ENCODE results near the gene HIPK2.

The HIPK2 gene

DNA sequence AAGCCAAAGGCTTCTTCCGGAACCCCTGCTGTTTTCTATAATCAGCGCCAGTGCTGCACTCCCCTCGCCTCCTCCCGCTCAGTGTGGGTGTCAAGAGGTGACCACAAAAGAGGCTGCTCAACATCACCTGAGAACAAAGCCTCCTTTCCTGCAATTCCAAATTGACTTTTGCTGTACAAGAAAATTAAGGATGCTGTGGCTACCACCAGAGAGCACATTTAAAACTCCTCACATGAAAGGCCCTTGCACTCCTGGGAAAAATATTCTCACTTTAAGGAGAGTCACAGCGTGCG is 96.4 kb downstream of the HIPK2 start:
- no peaks in the 10 kb centered on the region for H3K27me3 ChIP-seq
- peaks cover 37% of the 10 kb centered on the region for H3K4me1 ChIP-seq
- peaks cover 28% of the 10 kb centered on the region; the same call in 1 of the 2 replicates for H4K20me1 ChIP-seq
- no peak overlapping the region for H3K27ac ChIP-seq
- no peak for TF ChIP-seq Cebpa-rat (IDR thresholded peaks at IDR 0.05)
- H3K36me3 ChIP-seq: peaks cover 65% of the 10 kb centered on the region
- H3K9me3 ChIP-seq: peaks cover 30% of the 10 kb centered on the region
- H3K9ac ChIP-seq: no peak overlapping the region
- peak overlapping the region; percentile 70 for H3K4me2 ChIP-seq
- no peak overlapping the region for H3K4me3 ChIP-seq

DNA sequence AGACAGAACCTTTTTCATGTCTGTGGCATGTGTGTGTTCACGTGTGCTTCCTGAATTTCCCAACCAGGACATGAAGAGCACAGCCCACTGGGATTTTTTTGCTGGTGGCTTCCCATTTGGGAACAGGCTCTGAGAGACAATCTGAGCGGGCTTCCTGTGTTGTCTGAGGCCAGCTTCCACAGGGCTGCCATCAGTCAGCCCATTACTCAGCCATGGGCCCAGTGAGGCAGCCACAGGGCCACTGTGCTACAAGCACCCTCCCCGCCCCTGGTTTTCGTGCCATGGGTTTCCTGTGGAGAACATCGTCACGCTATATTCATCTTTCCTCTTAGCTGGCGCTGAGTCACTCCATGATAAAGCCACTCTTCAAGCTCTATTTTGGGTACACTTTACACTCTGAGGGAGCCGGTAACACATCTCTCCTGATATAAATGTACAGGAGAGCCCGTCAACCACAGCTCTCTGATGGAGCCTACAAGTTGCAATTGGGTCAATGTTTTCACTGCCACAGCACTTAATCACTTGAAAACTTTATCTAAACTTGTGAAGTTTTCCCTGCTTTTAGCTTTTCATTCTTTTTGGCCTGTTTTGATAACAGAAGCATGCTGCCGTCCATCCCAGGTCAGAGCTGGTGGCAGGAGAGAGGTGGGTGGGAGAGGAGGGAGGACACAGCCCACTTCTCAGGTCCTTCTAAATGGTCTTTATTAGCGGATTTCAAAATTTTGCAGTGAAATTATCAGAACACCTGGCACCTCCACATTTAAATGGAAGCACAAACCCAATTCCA is 96.9 kb downstream of the HIPK2 start:
- Histone ChIP-seq H3K4me1 (peaks cover 37% of the 10 kb centered on the region), H3K9me3 (peaks cover 24% of the 10 kb centered on the region), H3K4me3 (no peak overlapping the region), H3K27me3 (no peaks in the 10 kb centered on the region), H3K36me3 (peaks cover 65% of the 10 kb centered on the region), H3K9ac (no peak overlapping the region), H3K27ac (peak overlapping the region; percentile 2; the same call in 1 of the 2 replicates), H3K4me2 (peak overlapping the region; percentile 70), H4K20me1 (peaks cover 32% of the 10 kb centered on the region; the same call in 1 of the 2 replicates)
- TF ChIP-seq Cebpa-rat (IDR thresholded peaks at IDR 0.05): no peak

DNA sequence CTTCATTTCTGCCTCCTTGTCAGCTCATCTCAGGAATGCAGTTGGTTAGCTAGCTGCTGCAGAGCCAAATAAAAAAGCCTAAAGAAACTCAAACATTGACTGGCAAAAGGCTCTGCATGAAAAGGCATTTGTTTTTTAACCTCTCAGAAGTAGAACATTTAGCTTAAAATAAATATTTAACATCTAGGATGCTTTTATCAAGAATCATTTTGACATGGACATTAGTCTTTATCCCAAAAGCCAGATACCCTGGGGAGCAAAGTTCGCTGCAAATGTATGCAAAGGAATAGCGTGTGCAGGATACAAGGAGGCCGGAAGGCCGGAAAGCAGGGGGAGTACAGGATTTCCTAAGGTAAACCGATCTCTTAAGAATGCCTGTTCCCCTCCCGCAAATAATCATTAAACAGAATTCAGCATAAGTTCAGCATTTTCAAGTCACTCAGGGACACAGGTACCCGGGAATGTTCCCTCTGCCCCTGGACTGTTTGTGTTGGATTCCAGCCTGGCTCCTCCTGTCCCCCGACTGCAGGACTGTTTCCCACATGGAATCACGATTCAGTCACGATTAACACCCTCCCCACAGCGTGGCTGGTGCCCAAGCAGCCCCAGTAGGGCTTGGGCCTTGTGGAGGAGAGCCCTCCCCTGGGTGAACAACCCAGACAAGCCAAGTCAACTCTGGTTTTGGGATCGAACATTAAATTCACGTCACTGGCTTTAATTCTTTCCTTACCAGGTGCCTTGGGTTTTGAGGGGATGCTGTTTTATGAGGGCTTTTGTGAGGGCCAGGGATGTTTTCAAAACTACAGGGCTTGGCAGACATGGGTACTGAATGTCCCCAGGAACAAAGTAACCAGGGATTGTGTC is 97.8 kb downstream of the HIPK2 start:
- Histone ChIP-seq H3K4me2 (peak overlapping the region; percentile 70), H4K20me1 (peaks cover 40% of the 10 kb centered on the region; the same call in 1 of the 2 replicates), H3K4me1 (peaks cover 37% of the 10 kb centered on the region), H3K36me3 (peaks cover 65% of the 10 kb centered on the region), H3K9me3 (peaks cover 15% of the 10 kb centered on the region), H3K9ac (no peak overlapping the region), H3K27ac (peak overlapping the region; percentile 2; the same call in 1 of the 2 replicates), H3K27me3 (peaks cover 2% of the 10 kb centered on the region; the same call in 1 of the 2 replicates), H3K4me3 (no peak overlapping the region)
- no peak for TF ChIP-seq Cebpa-rat (IDR thresholded peaks at IDR 0.05)

DNA sequence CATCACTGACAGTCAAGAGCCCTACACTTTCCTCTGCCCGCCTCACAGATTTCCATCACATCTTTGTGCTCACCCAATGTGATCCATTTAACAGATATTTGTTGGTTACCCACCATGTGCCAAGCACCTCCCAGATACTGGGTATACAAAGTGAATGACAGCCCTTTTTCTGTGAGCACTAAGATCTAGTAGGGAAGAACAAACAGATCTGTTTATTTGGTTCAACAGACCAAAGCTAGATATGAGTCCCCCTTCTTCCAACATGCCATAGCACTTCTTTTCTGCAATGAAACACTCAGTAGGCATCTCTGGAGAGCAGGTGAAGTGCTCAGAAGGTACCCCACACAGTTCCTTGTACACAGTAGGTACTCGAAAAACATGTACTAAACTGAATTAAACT is 101.4 kb downstream of the HIPK2 start:
- Histone ChIP-seq H3K9ac (no peak overlapping the region), H4K20me1 (peaks cover 25% of the 10 kb centered on the region; the same call in 1 of the 2 replicates), H3K4me1 (peaks cover 24% of the 10 kb centered on the region), H3K27me3 (peaks cover 2% of the 10 kb centered on the region; the same call in 1 of the 2 replicates), H3K36me3 (peaks cover 47% of the 10 kb centered on the region), H3K9me3 (peaks cover 7% of the 10 kb centered on the region; the same call in 1 of the 2 replicates), H3K4me2 (no peak overlapping the region), H3K27ac (no peak overlapping the region), H3K4me3 (no peak overlapping the region)
- no peak for TF ChIP-seq Cebpa-rat (IDR thresholded peaks at IDR 0.05)

DNA sequence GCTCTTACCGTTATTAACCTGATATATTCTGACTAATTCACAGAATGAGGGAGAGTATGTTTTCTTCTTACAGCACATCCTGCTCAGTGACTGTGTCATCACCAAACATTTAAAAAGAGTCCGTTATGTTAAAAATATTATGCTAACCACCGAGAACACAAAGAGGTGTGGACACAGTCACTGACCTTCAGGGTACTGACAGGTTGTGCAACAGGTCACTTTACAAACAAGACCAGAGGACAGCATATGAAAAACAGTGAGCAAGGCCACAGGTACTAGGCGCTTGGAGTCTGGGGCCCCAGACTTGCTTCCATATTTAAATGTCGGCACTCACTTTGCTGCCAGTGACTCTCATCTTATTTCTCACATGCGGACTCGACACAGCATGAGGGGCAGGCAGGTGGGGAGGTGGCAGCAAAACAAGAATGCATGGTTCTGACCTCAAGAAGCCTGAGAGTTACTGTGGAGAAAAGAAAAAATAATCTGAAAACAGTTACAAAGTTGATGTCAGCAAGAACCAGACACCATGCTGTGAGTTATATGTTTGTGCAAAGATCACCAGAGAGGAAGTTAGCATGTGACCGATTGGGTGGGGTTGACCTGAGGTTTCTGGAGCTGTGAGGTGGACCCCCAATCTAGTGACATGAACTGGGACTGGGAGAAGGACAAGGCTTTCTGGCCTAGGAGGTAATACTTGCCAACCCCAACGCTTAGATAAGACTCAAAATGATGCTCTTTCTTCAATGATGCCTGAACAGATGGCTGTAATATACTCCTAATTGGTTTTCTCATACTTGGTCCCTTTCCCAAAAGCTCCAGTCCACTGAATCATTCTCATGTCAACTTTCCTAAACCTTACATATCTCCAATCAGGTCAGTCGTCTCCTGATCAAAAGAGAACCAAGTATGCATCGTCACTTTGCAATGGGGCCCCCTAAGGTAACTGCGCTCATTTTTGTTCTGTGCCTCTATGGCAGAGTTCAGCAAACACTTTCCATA is 102.4 kb downstream of the HIPK2 start:
- Histone ChIP-seq H3K36me3 (peaks cover 47% of the 10 kb centered on the region), H3K9ac (no peak overlapping the region), H4K20me1 (0 out of 2 replicates have a peak, but pooled peaks cover 20% of the 10 kb centered on the region), H3K9me3 (peaks cover 7% of the 10 kb centered on the region; the same call in 1 of the 2 replicates), H3K4me1 (peaks cover 14% of the 10 kb centered on the region), H3K27me3 (peaks cover 2% of the 10 kb centered on the region; the same call in 1 of the 2 replicates), H3K27ac (no peak overlapping the region), H3K4me3 (no peak overlapping the region), H3K4me2 (no peak overlapping the region)
- TF ChIP-seq Cebpa-rat (IDR thresholded peaks at IDR 0.05): no peak

DNA sequence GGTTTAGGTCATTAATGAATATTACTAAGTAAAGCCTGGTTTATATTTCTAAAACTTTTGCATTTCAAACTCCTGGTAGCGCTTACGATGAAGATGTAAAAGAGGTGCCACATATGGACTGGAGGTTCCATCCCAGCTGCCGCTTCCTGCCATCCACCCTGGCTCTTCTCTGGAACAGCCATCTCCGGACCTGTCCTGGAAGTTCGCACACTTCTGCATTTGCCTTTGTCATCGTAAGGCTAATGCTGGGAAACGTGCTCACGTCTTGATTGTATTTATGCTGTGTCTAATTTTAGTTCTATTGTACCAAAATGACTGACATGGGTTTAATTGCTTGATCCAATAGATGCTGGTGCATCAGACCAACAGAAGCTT is 103.1 kb downstream of the HIPK2 start:
- Histone ChIP-seq H3K36me3 (peaks cover 43% of the 10 kb centered on the region), H3K4me2 (no peak overlapping the region), H3K4me1 (peaks cover 15% of the 10 kb centered on the region), H3K9ac (no peak overlapping the region), H3K27ac (no peak overlapping the region), H4K20me1 (0 out of 2 replicates have a peak, but pooled peaks cover 17% of the 10 kb centered on the region), H3K4me3 (no peak overlapping the region), H3K27me3 (peaks cover 2% of the 10 kb centered on the region; the same call in 1 of the 2 replicates), H3K9me3 (peaks cover 7% of the 10 kb centered on the region; the same call in 1 of the 2 replicates)
- TF ChIP-seq Cebpa-rat (IDR thresholded peaks at IDR 0.05): no peak

DNA sequence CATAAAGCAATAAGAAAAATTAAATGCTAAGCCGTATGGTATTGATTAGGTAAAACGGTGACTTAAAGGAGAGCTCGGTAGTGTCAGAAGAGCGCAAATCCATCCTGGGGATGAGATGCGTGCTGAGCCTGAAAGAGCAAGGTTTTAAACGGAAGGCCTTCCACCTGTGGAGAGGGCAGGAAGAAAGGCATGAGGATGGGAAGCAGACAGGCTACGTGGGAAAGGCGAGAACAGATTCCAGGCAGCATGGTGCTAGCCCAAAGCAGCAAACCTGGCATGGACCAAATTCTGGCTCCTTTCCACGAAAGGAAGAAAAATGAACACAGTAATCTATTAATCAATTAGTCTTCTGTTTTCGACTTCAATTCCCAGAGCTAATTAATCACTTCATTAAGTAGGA is 103.5 kb downstream of the HIPK2 start:
- no peak overlapping the region for H3K4me2 ChIP-seq
- no peak for TF ChIP-seq Cebpa-rat (IDR thresholded peaks at IDR 0.05)
- peaks cover 17% of the 10 kb centered on the region for H3K4me1 ChIP-seq
- H3K36me3 ChIP-seq: peaks cover 41% of the 10 kb centered on the region
- H3K9ac ChIP-seq: no peak overlapping the region
- peaks cover 7% of the 10 kb centered on the region; the same call in 1 of the 2 replicates for H3K9me3 ChIP-seq
- no peak overlapping the region for H3K4me3 ChIP-seq
- H3K27me3 ChIP-seq: peaks cover 2% of the 10 kb centered on the region; the same call in 1 of the 2 replicates
- no peak overlapping the region for H3K27ac ChIP-seq
- H4K20me1 ChIP-seq: 0 out of 2 replicates have a peak, but pooled peaks cover 17% of the 10 kb centered on the region

DNA sequence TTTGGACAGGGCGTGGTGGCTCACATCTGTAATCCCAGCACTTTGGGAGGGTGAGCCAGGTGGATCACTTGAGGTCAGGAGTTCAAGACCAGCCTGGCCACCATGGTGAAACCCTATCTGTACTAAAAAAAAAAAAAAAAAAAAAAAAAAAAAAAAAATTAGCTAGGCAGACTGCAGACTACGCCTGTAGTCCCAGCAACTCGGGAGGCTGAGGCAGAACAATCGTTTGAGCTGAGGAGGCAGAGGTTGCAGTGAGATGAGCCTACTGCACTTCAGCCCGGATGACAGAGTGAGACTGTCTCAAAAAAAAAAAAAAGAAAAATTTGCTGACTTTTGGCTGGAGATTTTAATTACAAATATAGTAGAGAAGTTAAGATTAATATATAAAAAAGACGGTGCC is 104.0 kb downstream of the HIPK2 start:
- 0 out of 2 replicates have a peak, but pooled peaks cover 17% of the 10 kb centered on the region for H4K20me1 ChIP-seq
- H3K4me2 ChIP-seq: peak overlapping the region; percentile 2; the same call in 1 of the 2 replicates
- no peak overlapping the region for H3K4me3 ChIP-seq
- peaks cover 23% of the 10 kb centered on the region for H3K4me1 ChIP-seq
- no peak overlapping the region for H3K9ac ChIP-seq
- H3K9me3 ChIP-seq: peaks cover 3% of the 10 kb centered on the region; the same call in 1 of the 2 replicates
- H3K27ac ChIP-seq: no peak overlapping the region
- TF ChIP-seq Cebpa-rat (IDR thresholded peaks at IDR 0.05): no peak
- H3K36me3 ChIP-seq: peaks cover 35% of the 10 kb centered on the region
- peaks cover 2% of the 10 kb centered on the region; the same call in 1 of the 2 replicates for H3K27me3 ChIP-seq

All from BLaER1 (cell line).